K562 (cell line): ENCODE results near the gene PPP1R16B. TPM values are rescaled to one million over a fixed set of nuclear protein-coding genes. Genes with fewer than 3 reads are reported as not detected.

Source experiments
- ATAC-seq: fragments of 200-7000 bp; cut with Tn5 transposase; 3 replicates; pipeline ENCODE4 v1.9.1; 2020; ENCODE audit warnings: moderate library complexity
- BruUV-seq: library from RNA; stranded (reverse); fragments of 400-500 nt; replicated peaks from 2 replicates; lab custom pipeline; 2021; lab: Mats Ljungman, UMichigan
- CTCF ChIA-PET: fragments of 300-600 bp; formaldehyde crosslinking; extraction: SDS; loops from one replicate; lab custom pipeline; 2021; ENCODE audit warnings: low intra/inter-chr PET ratio; lab: Yijun Ruan, JAX
- POLR2A ChIA-PET: fragments of 300-600, 350-650 bp; sonication (Branson Sonifier 250); formaldehyde crosslinking; extraction: SDS; loops from one replicate; lab custom pipeline; 2021; ENCODE audit warnings: antibody characterized with exemption, inconsistent platforms; lab: Yijun Ruan, JAX
- DNase-seq, 4 experiments: peaks; one replicate each; pipeline versions ENCODE4 v3.0.0 to v3.0.0-alpha.2; 2011 to 2018; ENCODE audit warnings: low spot score in 3 of 4, mixed read lengths in 3 of 4; ENCODE audit errors: extremely low read depth in 1 of 4
- FAIRE-seq: peaks from 2 replicates; lab custom pipeline; 2011; peaks lifted over from hg19 to GRCh38; lab: Jason Lieb, UNC
- H2AFZ ChIP-seq: 2 replicates; pipeline ENCODE4 v1.6.0; 2011; ENCODE audit warnings: low read depth, low read length, control low read depth, inconsistent platforms
- H3K27ac ChIP-seq: fragments of 200-600 bp; 3 replicates; pipeline ENCODE4 v1.8.0; 2011; ENCODE audit warnings: low read depth, mild to moderate bottlenecking, control low read depth, inconsistent platforms, low read length, moderate library complexity, mixed read lengths; ENCODE audit errors: extremely low read depth
- H3K27me3 ChIP-seq, 2 experiments: fragments of 300-600 bp in 1 of 2; 2 replicates in 1 of 2; 3 replicates in 1 of 2; pipeline versions ENCODE4 v1.6.0 to v1.8.0; 2011; ENCODE audit warnings: inconsistent platforms in 2 of 2, low read length in 2 of 2, mild to moderate bottlenecking in 1 of 2, mixed read lengths in 1 of 2, moderate library complexity in 1 of 2; ENCODE audit not compliant: control insufficient read depth in 2 of 2, insufficient read depth in 2 of 2
- H3K36me3 ChIP-seq: fragments of 300-600 bp; 3 replicates; pipeline ENCODE4 v1.8.0; 2011; ENCODE audit warnings: mild to moderate bottlenecking, low read length, inconsistent platforms; ENCODE audit not compliant: control insufficient read depth, insufficient read depth
- H3K4me1 ChIP-seq, 2 experiments: fragments of 200-600 bp in 1 of 2; replicated peaks in 1 of 2; 2 replicates in 1 of 2; 3 replicates in 1 of 2; pipeline versions ENCODE4 v1.5.1 to v1.8.0; 2011; ENCODE audit warnings: inconsistent platforms in 2 of 2, low read length in 2 of 2, mild to moderate bottlenecking in 1 of 2, mixed read lengths in 1 of 2, moderate library complexity in 1 of 2; ENCODE audit not compliant: control insufficient read depth in 2 of 2, insufficient read depth in 2 of 2
- H3K4me2 ChIP-seq: 2 replicates; pipeline ENCODE4 v1.6.1; 2011; ENCODE audit warnings: low read length, control low read depth, inconsistent platforms, mixed read lengths; ENCODE audit not compliant: insufficient read depth
- H3K4me3 ChIP-seq: fragments of 200-600 bp; sonication (generic), shearing (Covaris generic); 2 replicates; pipeline ENCODE4 v1.5.1; 2016; ENCODE audit warnings: control low read depth, inconsistent platforms
- H3K79me2 ChIP-seq: fragments of 200-600 bp; 3 replicates; pipeline ENCODE4 v1.8.0; 2011; ENCODE audit warnings: low read length, inconsistent platforms; ENCODE audit not compliant: control insufficient read depth, insufficient read depth
- H3K9ac ChIP-seq, 2 experiments: 2 replicates each; pipeline versions ENCODE4 v1.6.0 to v1.6.1; 2011; ENCODE audit warnings: low read depth in 2 of 2, low read length in 2 of 2, control low read depth in 1 of 2, inconsistent platforms in 1 of 2, mild to moderate bottlenecking in 1 of 2, mixed read lengths in 1 of 2; ENCODE audit not compliant: insufficient read depth in 1 of 2
- H3K9me1 ChIP-seq: one replicate; pipeline ENCODE4 v1.6.0; 2011; ENCODE audit warnings: inconsistent platforms, mild to moderate bottlenecking, low read length, moderate library complexity; ENCODE audit not compliant: control insufficient read depth, insufficient read depth
- H3K9me3 ChIP-seq: replicated peaks from 2 replicates; pipeline ENCODE4 v1.5.1; 2011; ENCODE audit warnings: low read depth, low read length, inconsistent platforms; ENCODE audit not compliant: control insufficient read depth, insufficient read depth
- H4K20me1 ChIP-seq: replicated peaks from 2 replicates; pipeline ENCODE4 v1.6.1; 2011; ENCODE audit warnings: low read length, inconsistent platforms, mixed read lengths; ENCODE audit not compliant: control insufficient read depth, insufficient read depth
- BCOR ChIP-seq: fragments of 450-650 bp; IDR thresholded peaks from 2 replicates; pipeline ENCODE4 v1.6.1; 2016
- DIDO1 ChIP-seq: fragments of 450-650 bp; IDR thresholded peaks from 2 replicates; pipeline ENCODE4 v1.6.1; 2016; ENCODE audit warnings: low read depth, missing biosample characterization, missing genetic modification characterization
- ETV5 ChIP-seq: sonication (generic); formaldehyde crosslinking; IDR thresholded peaks from 2 replicates; pipeline ENCODE4 v1.4.0; 2020; ENCODE audit warnings: low read depth, mild to moderate bottlenecking, missing genetic modification reagents
- ETV6 ChIP-seq, 3 experiments: fragments of 150-350 bp in 1 of 3; sonication (generic) in 1 of 3; formaldehyde crosslinking in 1 of 3; IDR thresholded peaks; 2 replicates each; pipeline versions ENCODE4 v1.6.1 to v1.8.0; 2014 to 2022; ENCODE audit warnings: borderline replicate concordance in 2 of 3, low read depth in 2 of 3, antibody characterized with exemption in 1 of 3, low read length in 1 of 3, mild to moderate bottlenecking in 1 of 3, missing genetic modification reagents in 1 of 3
- FOXP1 ChIP-seq: sonication (generic); formaldehyde crosslinking; IDR thresholded peaks from 2 replicates; pipeline ENCODE4 v1.8.0; 2022; ENCODE audit warnings: mild to moderate bottlenecking, missing genetic modification reagents
- LARP7 ChIP-seq: fragments of 450-650 bp; IDR thresholded peaks from 2 replicates; pipeline ENCODE4 v1.6.1; 2016
- NFIC ChIP-seq: fragments of 450-650 bp; IDR thresholded peaks from 2 replicates; pipeline ENCODE4 v1.6.1; 2017; ENCODE audit warnings: mild to moderate bottlenecking, inconsistent platforms
- NKRF ChIP-seq: fragments of 450-650 bp; IDR thresholded peaks from 2 replicates; pipeline ENCODE4 v1.6.1; 2016; ENCODE audit warnings: borderline replicate concordance
- PHTF2 ChIP-seq: fragments of 250-450 bp; sonication (Bioruptor Pico); IDR thresholded peaks from 2 replicates; pipeline ENCODE4 v1.5.0; 2021; ENCODE audit warnings: mild to moderate bottlenecking
- RBM39 ChIP-seq: fragments of 200-400 bp; formaldehyde crosslinking; optimal IDR thresholded peaks from 2 replicates; pipeline ENCODE3; 2018; ENCODE audit warnings: low read depth, low read length
- SPI1 ChIP-seq: IDR thresholded peaks from 2 replicates; pipeline ENCODE4 v1.6.1; 2011; ENCODE audit warnings: low read depth, low read length, control low read depth, borderline replicate concordance
- XRCC3 ChIP-seq: fragments of 450-650 bp; IDR thresholded peaks from 2 replicates; pipeline ENCODE4 v1.6.1; 2017; ENCODE audit warnings: mild to moderate bottlenecking, moderate library complexity
- ZBTB43 ChIP-seq: sonication (generic); formaldehyde crosslinking; IDR thresholded peaks from 2 replicates; pipeline ENCODE4 v1.8.0; 2023; ENCODE audit warnings: mild to moderate bottlenecking, missing genetic modification reagents
- ZNF232 ChIP-seq: sonication (generic); formaldehyde crosslinking; IDR thresholded peaks from 2 replicates; pipeline ENCODE4 v1.8.0; 2022; ENCODE audit warnings: mild to moderate bottlenecking, missing genetic modification reagents
- WGBS: fragments of 100-300 bp; shearing (Covaris generic); methylation state at CpG from one replicate; pipeline ENCODE4 v1.1.6; 2016; ENCODE audit warnings: low coverage, mixed read lengths; ENCODE audit not compliant: insufficient coverage; ENCODE audit errors: missing lambda C conversion rate; 5-methylcytosine and 5-hydroxymethylcytosine counted together
- in situ Hi-C: fragments of 300-500 bp; cut with MboI; formaldehyde crosslinking; loops from 4 replicates; pipeline ENCODE4 v1.15.0; 2018; ENCODE audit warnings: inconsistent platforms, mixed read lengths
- intact Hi-C: fragments of 100-400 bp; cut with micrococcal nuclease; formaldehyde crosslinking; loops from 2 replicates; pipeline ENCODE4 v1.14.2; 2022
- polyA plus RNA-seq, 8 experiments: library from polyadenylated mRNA; depleted of rRNA in 4 of 8; stranded (reverse) in 5 of 8; unstranded in 3 of 8; fragments of >200 nt; fragmentation: Nextera tagmentation in 2 of 8; fragmentation: Illumina TruSeq in 1 of 8; extraction: Ambion mirVana in 2 of 8; extraction: Trizol in 1 of 8; gene quantifications; 2 replicates each; pipeline versions ENCODE4 v1.2.1 to v1.2.3, GENCODE V29; 2011 to 2014; ENCODE audit warnings: inconsistent platforms in 1 of 8, missing spikeins in 1 of 8
- total RNA-seq, 7 experiments: library from RNA; depleted of rRNA in 6 of 7; stranded (reverse); fragments of >200 nt in 6 of 7; fragmentation: Illumina TruSeq in 2 of 7; extraction: Trizol in 2 of 7; gene quantifications; 2 replicates each; pipeline versions ENCODE4 v1.2.1 to v1.2.3, GENCODE V29; 2011 to 2021; ENCODE audit warnings: low replicate concordance in 1 of 7

PPP1R16B gene
- total and polyA plus RNA-seq, 9 of the 15 experiments (the other 6 are each of a cell fraction or from before 2014, with no cell fraction given), result 1.5 to 11.5 (median 6.8) TPM

- Histone ChIP-seq H3K36me3 (peaks cover 26% of the 10 kb centered on the region; the same call in 2 of the 3 replicates), H3K27ac (peak overlapping the region; percentile 93), H3K9ac (peak overlapping the region; percentile 90 to 96), H3K79me2 (peaks cover 73% of the 10 kb centered on the region), H3K27me3 (no peaks in the 10 kb centered on the region), H3K4me3 (peak overlapping the region; percentile 92), H3K9me1 (no peaks in the 10 kb centered on the region), H3K4me2 (peak overlapping the region; percentile 97), H2AFZ (peak overlapping the region; percentile 86), H3K4me1 (peaks cover 14% of the 10 kb centered on the region in 2 experiments; a peak in 4 of 5 replicates), H4K20me1 (no peaks in the 10 kb centered on the region), H3K9me3 (no peaks in the 10 kb centered on the region)
- TSS peak; percentile 46 for BruUV-seq
- intact Hi-C loops (loop anchor here (1.0 to 5.0 kb wide), 3 partner anchors 34 to 216 kb away; partner anchors contain the start of genes ACTR5 and FAM83D), in situ Hi-C loops (no loop called here)
- CTCF ChIA-PET, result interaction anchor here (2.0 kb wide), 1 partner anchor 37 kb away, joined by 10 read pairs; the partner anchor contains the start of gene FAM83D
- no peak for DNase-seq
- WGBS, result 0% methylated on average over 5 of the region's 5 CpGs
- ATAC-seq, result no peak
- FAIRE-seq, result no peak
- POLR2A ChIA-PET, result interaction anchor here (0.8 to 3.3 kb wide), 10 partner anchors 9 to 40 kb away, joined by 3 to 46 read pairs (median 6); partner anchors contain the start of gene FAM83D
- TF ChIP-seq ETV5 (CRISPR knock-in tag) (no peak), RBM39 (no peak), XRCC3 (no peak), NFIC (peak; percentile 23; the same call in 1 of the 2 replicates), ETV6 (IDR thresholded peaks at IDR 0.05; ENCODE audit: borderline replicate concordance in 1 of 2, low read depth in 2 of 2, low read length in 1 of 2) (no peak), ETV6 (CRISPR knock-in tag; IDR thresholded peaks at IDR 0.05; ENCODE audit: borderline replicate concordance) (0 out of 2 replicates have a peak, but pooled peaks have one; percentile 10), PHTF2 (CRISPR knock-in tag) (no peak), LARP7 (no peak), ZBTB43 (CRISPR knock-in tag) (0 out of 2 replicates have a peak, but pooled peaks have one; percentile 59), ZNF232 (CRISPR knock-in tag) (0 out of 2 replicates have a peak, but pooled peaks have one; percentile 17), DIDO1 (tag) (no peak), FOXP1 (no peak), NKRF (no peak), SPI1 (peak; percentile 86; the same call in 1 of the 2 replicates), BCOR (0 out of 2 replicates have a peak, but pooled peaks have one; percentile 3)
Measured at GRCh38 chr20:38962928-38963401, 157.5 kb downstream of the PPP1R16B start.
